SKM-1 (cell line): Measurements from ENCODE around the gene RNF217.
"Not testable (repeated sequence)": the region's sequence is repeated elsewhere in the genome, so short reads cannot be mapped to it uniquely, and the experiment has no call there.

Experiments
- DNase-seq: peaks from one replicate; lab custom pipeline; 2025; ENCODE audit not compliant: unreplicated experiment; lab: John Stamatoyannopoulos, UW

RNF217 gene

GRCh38 chr6:124961777-124962638 is at the start of gene RNF217:
TSS of gene RNF217 (plus strand) at chr6:124962437. CDS start at chr6:124962545, 108 bp downstream.
- DNase-seq, result peak; percentile 15

- DNase-seq, result no peak
Measured at GRCh38 chr6:124913056-124913455, 49.2 kb upstream of the RNF217 start.

GRCh38 chr6:124917769-124918168 is 44.5 kb upstream of the RNF217 start:
- DNase-seq, result no peak

GRCh38 chr6:124919703-124920102 is 42.5 kb upstream of the RNF217 start:
- not testable (repeated sequence) for DNase-seq

GRCh38 chr6:124924333-124924759 is 37.9 kb upstream of the RNF217 start:
- DNase-seq, result no peak

GRCh38 chr6:124926435-124926834 is 35.8 kb upstream of the RNF217 start:
- DNase-seq, result no peak

GRCh38 chr6:124927806-124928205 is 34.4 kb upstream of the RNF217 start:
- no peak for DNase-seq

- DNase-seq, result no peak
Measured at GRCh38 chr6:124928851-124929250, 33.4 kb upstream of the RNF217 start.

GRCh38 chr6:124937645-124938044 is 24.6 kb upstream of the RNF217 start:
- no peak for DNase-seq

- no peak for DNase-seq
Measured at GRCh38 chr6:124941259-124941658, 21.0 kb upstream of the RNF217 start.

- no peak for DNase-seq
Measured at GRCh38 chr6:124943658-124944057, 18.6 kb upstream of the RNF217 start.

- no peak for DNase-seq
Measured at GRCh38 chr6:124947971-124948451, 14.2 kb upstream of the RNF217 start.

- DNase-seq, result no peak
Measured at GRCh38 chr6:124949706-124950105, 12.5 kb upstream of the RNF217 start.

- DNase-seq, result no peak
Measured at GRCh38 chr6:124953808-124954207, 8.4 kb upstream of the RNF217 start.

- no peak for DNase-seq
Measured at GRCh38 chr6:124955108-124955856, 7.0 kb upstream of the RNF217 start.

- DNase-seq, result no peak
Measured at GRCh38 chr6:124956018-124956417, 6.2 kb upstream of the RNF217 start.

GRCh38 chr6:124958149-124958548 is 4.1 kb upstream of the RNF217 start:
- no peak for DNase-seq

- no peak for DNase-seq
Measured at GRCh38 chr6:124958759-124959354, 3.4 kb upstream of the RNF217 start.

GRCh38 chr6:124960757-124961463 is 1.3 kb upstream of the RNF217 start:
- DNase-seq, result no peak

GRCh38 chr6:124961464-124961776 is 817 bp upstream of the RNF217 start:
- no peak for DNase-seq
